Measurements from ENCODE around the gene DMRTC2. TPM values are rescaled to one million over a fixed set of nuclear protein-coding genes. Genes with fewer than 3 reads are reported as not detected.

Gene DMRTC2
- total and polyA plus RNA-seq, 4 donors: not detected

GRCh38 chr19:41896581-41896942 is 51.7 kb downstream of the DMRTC2 start:
- Histone ChIP-seq H3K4me1 (ENCODE audit: control insufficient read depth, insufficient read depth, low read length) (no peaks in the 10 kb centered on the region), H3K9me3 (ENCODE audit: control insufficient read depth, insufficient read depth, low read length) (no peaks in the 10 kb centered on the region), H3K27me3 (ENCODE audit: control insufficient read depth, insufficient read depth, low read length) (no peaks in the 10 kb centered on the region), H3K27ac (ENCODE audit: low read depth, low read length) (no peak overlapping the region), H3K36me3 (ENCODE audit: control insufficient read depth, insufficient read depth, low read length) (peaks cover 78% of the 10 kb centered on the region), H3K4me3 (ENCODE audit: low read depth, low read length) (no peak overlapping the region)
- no peak for DNase-seq (ENCODE audit: low read depth in 4 of 6, low spot score in 6 of 6)
- WGBS (ENCODE audit: insufficient coverage): no CpG with 5 or more reads among the region's 1 CpG

DNA sequence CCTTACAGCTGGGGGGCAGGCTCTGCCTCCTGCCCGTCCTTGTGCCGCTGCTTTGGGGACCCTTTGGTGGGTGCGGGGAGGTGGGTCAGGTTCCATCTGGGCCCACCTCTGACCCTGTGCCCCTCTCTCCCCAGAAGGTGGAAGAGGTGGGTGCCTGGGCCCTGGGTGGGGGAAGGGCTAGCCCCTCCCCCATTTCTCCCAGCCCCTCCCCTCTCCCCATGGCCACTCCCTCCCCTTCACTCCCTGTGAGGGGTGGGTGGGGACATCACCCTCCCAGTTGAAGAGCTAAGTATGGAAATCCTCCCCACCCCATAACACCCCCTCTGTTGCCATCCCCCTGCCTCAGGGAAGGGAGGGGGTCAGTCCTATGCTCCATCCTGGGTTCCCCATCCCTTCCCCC is 52.3 kb downstream of the DMRTC2 start:
- DNase-seq (ENCODE audit: low read depth in 4 of 6, low spot score in 6 of 6): no peak
- no peak overlapping the region for H3K4me3 ChIP-seq (ENCODE audit: low read depth, low read length)
- no CpG with 5 or more reads among the region's 3 CpGs for WGBS (ENCODE audit: insufficient coverage)
- H3K36me3 ChIP-seq (ENCODE audit: control insufficient read depth, insufficient read depth, low read length): peaks cover 78% of the 10 kb centered on the region
- no peaks in the 10 kb centered on the region for H3K9me3 ChIP-seq (ENCODE audit: control insufficient read depth, insufficient read depth, low read length)
- no peak overlapping the region for H3K27ac ChIP-seq (ENCODE audit: low read depth, low read length)
- H3K27me3 ChIP-seq (ENCODE audit: control insufficient read depth, insufficient read depth, low read length): no peaks in the 10 kb centered on the region
- H3K4me1 ChIP-seq (ENCODE audit: control insufficient read depth, insufficient read depth, low read length): no peaks in the 10 kb centered on the region

GRCh38 chr19:41897820-41898219 is 53.0 kb downstream of the DMRTC2 start:
- Histone ChIP-seq H3K9me3 (ENCODE audit: control insufficient read depth, insufficient read depth, low read length) (no peaks in the 10 kb centered on the region), H3K4me3 (ENCODE audit: low read depth, low read length) (no peak overlapping the region), H3K4me1 (ENCODE audit: control insufficient read depth, insufficient read depth, low read length) (no peaks in the 10 kb centered on the region), H3K36me3 (ENCODE audit: control insufficient read depth, insufficient read depth, low read length) (peaks cover 78% of the 10 kb centered on the region), H3K27me3 (ENCODE audit: control insufficient read depth, insufficient read depth, low read length) (no peaks in the 10 kb centered on the region), H3K27ac (ENCODE audit: low read depth, low read length) (no peak overlapping the region)
- 91% methylated on average over 14 of the region's 24 CpGs for WGBS (ENCODE audit: insufficient coverage)
- no peak for DNase-seq (ENCODE audit: low read depth in 4 of 6, low spot score in 6 of 6)

DNA sequence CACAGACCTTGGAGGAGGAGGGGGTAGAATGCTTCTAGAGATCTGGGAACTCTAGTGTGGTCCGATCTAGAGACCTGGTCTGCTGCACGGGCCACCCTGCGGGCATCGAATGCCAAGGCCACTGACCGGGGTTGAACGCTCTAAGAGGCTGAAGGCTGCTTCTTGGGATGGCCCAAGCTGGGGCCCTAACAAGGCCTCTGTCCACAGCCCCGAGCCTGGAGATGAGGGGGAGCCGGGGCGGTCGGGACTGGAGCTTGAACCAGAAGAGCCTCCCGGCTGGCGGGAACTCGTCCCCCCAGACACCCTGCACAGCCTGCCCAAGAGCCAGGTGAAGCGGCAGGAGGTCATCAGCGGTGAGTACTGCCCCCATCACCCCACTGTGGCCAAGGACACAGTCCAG is 53.4 kb downstream of the DMRTC2 start:
- H3K27me3 ChIP-seq (ENCODE audit: control insufficient read depth, insufficient read depth, low read length): no peaks in the 10 kb centered on the region
- H3K27ac ChIP-seq (ENCODE audit: low read depth, low read length): no peak overlapping the region
- no peak for DNase-seq (ENCODE audit: low read depth in 4 of 6, low spot score in 6 of 6)
- WGBS (ENCODE audit: insufficient coverage): 95% methylated on average over 12 of the region's 15 CpGs
- H3K9me3 ChIP-seq (ENCODE audit: control insufficient read depth, insufficient read depth, low read length): no peaks in the 10 kb centered on the region
- peaks cover 78% of the 10 kb centered on the region for H3K36me3 ChIP-seq (ENCODE audit: control insufficient read depth, insufficient read depth, low read length)
- no peaks in the 10 kb centered on the region for H3K4me1 ChIP-seq (ENCODE audit: control insufficient read depth, insufficient read depth, low read length)
- no peak overlapping the region for H3K4me3 ChIP-seq (ENCODE audit: low read depth, low read length)

Small RNA genes within 50 kb of the gene (small RNA-seq; reads per million reads assigned to genes)
- not detected for gene MIR6797 (ENCODE audit: low replicate concordance)

Other genes starting within 250 kb of the DMRTC2 start
- gene CEACAM4, start 218.0 kb upstream of the DMRTC2 start, total RNA-seq: 1 to 10 TPM in 1 of 2 donors, under 1 TPM in 1; 0.17 to 1.1 TPM
- gene CEACAM4, start 218.0 kb upstream of the DMRTC2 start, polyA plus RNA-seq (ENCODE audit: insufficient read length in 2 of 2): not detected
- gene CEACAM7, start 156.8 kb upstream of the DMRTC2 start, total RNA-seq: not detected
- gene CEACAM7, start 156.8 kb upstream of the DMRTC2 start, polyA plus RNA-seq (ENCODE audit: insufficient read length in 2 of 2): not detected
- gene CEACAM5, start 136.4 kb upstream of the DMRTC2 start, total RNA-seq: not detected
- not detected for gene CEACAM5, start 136.4 kb upstream of the DMRTC2 start, polyA plus RNA-seq (ENCODE audit: insufficient read length in 2 of 2)
- 1 to 10 TPM in 1 of 2 donors, under 1 TPM in 1; 0.33 to 5.7 TPM for gene CEACAM6, start 89.5 kb upstream of the DMRTC2 start, total RNA-seq
- under 1 TPM; 0.10 to 0.23 TPM for gene CEACAM6, start 89.5 kb upstream of the DMRTC2 start, polyA plus RNA-seq (ENCODE audit: insufficient read length in 2 of 2)
- gene CEACAM3, start 48.5 kb upstream of the DMRTC2 start, total RNA-seq: 1 to 10 TPM in 1 of 2 donors, not detected in 1; 1.9 TPM
- not detected for gene CEACAM3, start 48.5 kb upstream of the DMRTC2 start, polyA plus RNA-seq (ENCODE audit: insufficient read length in 2 of 2)
- gene LYPD4, start 359 bp upstream of the DMRTC2 start, total RNA-seq: not detected
- not detected for gene LYPD4, start 359 bp upstream of the DMRTC2 start, polyA plus RNA-seq (ENCODE audit: insufficient read length in 2 of 2)
- gene RPS19, start 15.2 kb downstream of the DMRTC2 start, total RNA-seq: 1,000 to 10,000 TPM in 1 of 2 donors, 100 to 1,000 TPM in 1; 241 to 2,284 TPM
- 1,000 to 10,000 TPM; 1,361 to 1,379 TPM for gene RPS19, start 15.2 kb downstream of the DMRTC2 start, polyA plus RNA-seq (ENCODE audit: insufficient read length in 2 of 2)
- gene CD79A, start 32.2 kb downstream of the DMRTC2 start, total RNA-seq: under 1 TPM; 0.22 to 0.59 TPM
- under 1 TPM in 1 of 2 donors, not detected in 1; 0.44 TPM for gene CD79A, start 32.2 kb downstream of the DMRTC2 start, polyA plus RNA-seq (ENCODE audit: insufficient read length in 2 of 2)
- 10 to 100 TPM; 17.3 to 27.0 TPM for gene ARHGEF1, start 38.1 kb downstream of the DMRTC2 start, total RNA-seq
- 100 to 1,000 TPM in 1 of 2 donors, 10 to 100 TPM in 1; 75.5 to 113 TPM for gene ARHGEF1, start 38.1 kb downstream of the DMRTC2 start, polyA plus RNA-seq (ENCODE audit: insufficient read length in 2 of 2)
- gene ERFL, start 83.4 kb downstream of the DMRTC2 start, total RNA-seq: under 1 TPM in 1 of 2 donors, not detected in 1; 0.11 TPM
- gene ERFL, start 83.4 kb downstream of the DMRTC2 start, polyA plus RNA-seq (ENCODE audit: insufficient read length in 2 of 2): 1 to 10 TPM in 1 of 2 donors, under 1 TPM in 1; 0.78 to 1.3 TPM
- 100 to 1,000 TPM in 1 of 2 donors, 10 to 100 TPM in 1; 98.0 to 174 TPM for gene RABAC1, start 114.3 kb downstream of the DMRTC2 start, total RNA-seq
- gene RABAC1, start 114.3 kb downstream of the DMRTC2 start, polyA plus RNA-seq (ENCODE audit: insufficient read length in 2 of 2): 100 to 1,000 TPM; 189 to 202 TPM
- gene ATP1A3, start 149.2 kb downstream of the DMRTC2 start, total RNA-seq: 100 to 1,000 TPM in 1 of 2 donors, 10 to 100 TPM in 1; 85.0 to 434 TPM
- gene ATP1A3, start 149.2 kb downstream of the DMRTC2 start, polyA plus RNA-seq (ENCODE audit: insufficient read length in 2 of 2): 100 to 1,000 TPM; 643 to 704 TPM
- gene GRIK5, start 225.2 kb downstream of the DMRTC2 start, total RNA-seq: 10 to 100 TPM; 13.1 to 21.6 TPM
- gene GRIK5, start 225.2 kb downstream of the DMRTC2 start, polyA plus RNA-seq (ENCODE audit: insufficient read length in 2 of 2): 10 to 100 TPM; 74.8 to 83.2 TPM
- 10 to 100 TPM in 1 of 2 donors, 1 to 10 TPM in 1; 7.6 to 10.7 TPM for gene ZNF574, start 231.1 kb downstream of the DMRTC2 start, total RNA-seq
- gene ZNF574, start 231.1 kb downstream of the DMRTC2 start, polyA plus RNA-seq (ENCODE audit: insufficient read length in 2 of 2): 10 to 100 TPM; 17.2 to 19.4 TPM

Measured in spinal cord (tissue), 10 donors.